SK-N-SH (cell line): Measurements from ENCODE around the gene MADCAM1. TPM values are rescaled to one million over a fixed set of nuclear protein-coding genes. Genes with fewer than 3 reads are reported as not detected.

Experiments used
- CTCF ChIA-PET: fragments of 300-600, 350-600 bp; formaldehyde crosslinking; extraction: SDS; loops from one replicate; lab custom pipeline; 2021; lab: Yijun Ruan, JAX
- POLR2A ChIA-PET: fragments of 350-600 bp; sonication (Branson Sonifier 250); formaldehyde crosslinking; extraction: SDS; loops from one replicate; lab custom pipeline; 2020; ENCODE audit warnings: antibody characterized with exemption, inconsistent platforms; lab: Yijun Ruan, JAX
- DNase-seq: peaks from one replicate; pipeline ENCODE4 v3.0.0; 2012
- H2AFZ ChIP-seq: fragments of 200-600 bp; sonication (generic); 2 replicates; pipeline ENCODE4 v1.8.1; 2016; ENCODE audit warnings: antibody characterized with exemption, mild to moderate bottlenecking, low read depth
- H3F3A ChIP-seq: fragments of 200-600 bp; sonication (generic); replicated peaks from 2 replicates; pipeline ENCODE3; 2016; ENCODE audit warnings: antibody characterized with exemption, mild to moderate bottlenecking; ENCODE audit not compliant: insufficient read depth
- H3K27ac ChIP-seq, 2 experiments: fragments of 200-500 bp in 1 of 2; fragments of 200-600 bp in 1 of 2; sonication (Bioruptor generic) in 1 of 2; sonication (generic), shearing (Covaris generic) in 1 of 2; 2 replicates each; pipeline versions ENCODE4 v1.5.1 to v1.6.1; 2014 to 2016; ENCODE audit warnings: low read depth in 2 of 2, inconsistent platforms in 1 of 2, low read length in 1 of 2, mild to moderate bottlenecking in 1 of 2, mixed read lengths in 1 of 2
- H3K27me3 ChIP-seq: fragments of 200-600 bp; sonication (generic), shearing (Covaris generic); 2 replicates; pipeline ENCODE4 v1.6.1; 2016; ENCODE audit warnings: mixed run types; ENCODE audit not compliant: insufficient read depth
- H3K36me3 ChIP-seq, 2 experiments: fragments of 200-500 bp in 1 of 2; fragments of 200-600 bp in 1 of 2; sonication (Bioruptor generic) in 1 of 2; sonication (generic) in 1 of 2; replicated peaks in 1 of 2; 2 replicates each; pipeline versions ENCODE3 to v1.5.1; 2014 to 2016; ENCODE audit warnings: low read length in 1 of 2, mild to moderate bottlenecking in 1 of 2; ENCODE audit not compliant: insufficient read depth in 2 of 2, control insufficient read depth in 1 of 2
- H3K4me1 ChIP-seq, 2 experiments: fragments of 200-500 bp in 1 of 2; fragments of 200-600 bp in 1 of 2; sonication (Bioruptor generic) in 1 of 2; sonication (generic), shearing (Covaris generic) in 1 of 2; 2 replicates each; pipeline versions ENCODE4 v1.5.1 to v1.6.1; 2014 to 2016; ENCODE audit warnings: low read depth in 1 of 2, low read length in 1 of 2, mixed run types in 1 of 2; ENCODE audit not compliant: insufficient read depth in 2 of 2, control insufficient read depth in 1 of 2
- H3K4me2 ChIP-seq: fragments of 200-600 bp; sonication (generic), shearing (Covaris generic); 2 replicates; pipeline ENCODE4 v1.6.1; 2017; ENCODE audit warnings: mixed run types
- H3K4me3 ChIP-seq, 2 experiments: fragments of 200-500 bp in 1 of 2; fragments of 200-600 bp in 1 of 2; sonication (Bioruptor generic) in 1 of 2; sonication (generic), shearing (Covaris generic) in 1 of 2; 2 replicates each; pipeline versions ENCODE4 v1.5.1 to v1.8.1; 2014 to 2016; ENCODE audit warnings: low read depth in 2 of 2, inconsistent platforms in 1 of 2, low read length in 1 of 2, mild to moderate bottlenecking in 1 of 2, mixed read lengths in 1 of 2, moderate library complexity in 1 of 2
- H3K79me2 ChIP-seq: fragments of 200-600 bp; sonication (generic); 2 replicates; pipeline ENCODE4 v1.8.1; 2017; ENCODE audit warnings: mild to moderate bottlenecking; ENCODE audit not compliant: insufficient read depth
- H3K9ac ChIP-seq: fragments of 200-600 bp; sonication (generic); 2 replicates; pipeline ENCODE4 v1.6.1; 2017; ENCODE audit warnings: mixed run types
- H3K9me2 ChIP-seq: fragments of 200-600 bp; sonication (generic); 2 replicates; pipeline ENCODE4 v1.6.1; 2017; ENCODE audit warnings: mixed run types
- H3K9me3 ChIP-seq: fragments of 200-600 bp; sonication (generic); 2 replicates; pipeline ENCODE4 v1.6.1; 2017; ENCODE audit warnings: mixed run types, mild to moderate bottlenecking, moderate library complexity
- H4K20me1 ChIP-seq: fragments of 200-600 bp; sonication (generic); 2 replicates; pipeline ENCODE4 v1.6.1; 2017; ENCODE audit warnings: mild to moderate bottlenecking, mixed run types; ENCODE audit not compliant: insufficient read depth
- CHD2 ChIP-seq: fragments of 150-350 bp; IDR thresholded peaks from 2 replicates; pipeline ENCODE4 v1.6.1; 2018; ENCODE audit warnings: low read length; ENCODE audit not compliant: partially characterized antibody
- FOSL2 ChIP-seq: IDR thresholded peaks from 2 replicates; pipeline ENCODE4 v1.4.0; 2012; ENCODE audit warnings: low read depth, mild to moderate bottlenecking, moderate library complexity, borderline replicate concordance
- JUND ChIP-seq: IDR thresholded peaks from 2 replicates; pipeline ENCODE4 v1.4.0; 2012
- MAX ChIP-seq: IDR thresholded peaks from 2 replicates; pipeline ENCODE4 v1.4.0; 2012; ENCODE audit warnings: low read depth
- PBX3 ChIP-seq: IDR thresholded peaks from 2 replicates; pipeline ENCODE4; 2012
- TAF1 ChIP-seq: IDR thresholded peaks from 2 replicates; pipeline ENCODE4 v1.6.1; 2012; ENCODE audit warnings: low read depth, mild to moderate bottlenecking, low read length, moderate library complexity, borderline replicate concordance
- ZBTB33 ChIP-seq: IDR thresholded peaks from 2 replicates; pipeline ENCODE4 v1.4.0; 2012; ENCODE audit warnings: low read depth, borderline replicate concordance
- WGBS: methylation state at CpG from one replicate; pipeline ENCODE4 v1.1.6; 2017; ENCODE audit warnings: low lambda C conversion rate; 5-methylcytosine and 5-hydroxymethylcytosine counted together
- polyA plus RNA-seq, 3 experiments: library from polyadenylated mRNA; depleted of rRNA; stranded (reverse); fragments of >200 nt; gene quantifications; 2 replicates each; pipeline ENCODE4 v1.2.3, GENCODE V29; 2012

MADCAM1 gene
- polyA plus RNA-seq, 1 of the 3 experiments (the other 2 are of a cell fraction): 0.81 TPM

GRCh38 chr19:468587-469256 lies 27.6 kb upstream of the MADCAM1 start:
- H3K27ac ChIP-seq: no peak overlapping the region
- no peaks in the 10 kb centered on the region for H3K36me3 ChIP-seq
- H3K27me3 ChIP-seq: no peaks in the 10 kb centered on the region
- H3K9me3 ChIP-seq: no peaks in the 10 kb centered on the region
- H3K9me2 ChIP-seq: no peaks in the 10 kb centered on the region
- CTCF ChIA-PET: interaction anchor here (0.7 kb wide), 1 partner anchor 38 kb away, joined by 4 read pairs; no protein-coding TSS in a partner anchor
- no peak for DNase-seq
- no peak overlapping the region for H2AFZ ChIP-seq
- H3K4me3 ChIP-seq: no peak overlapping the region
- no peaks in the 10 kb centered on the region for H3K79me2 ChIP-seq
- WGBS: 74% methylated on average over 17 of the region's 27 CpGs
- H3F3A ChIP-seq: no peaks in the 10 kb centered on the region
- TF ChIP-seq JUND: no peak
- H3K9ac ChIP-seq: no peak overlapping the region
- no peak overlapping the region for H3K4me2 ChIP-seq
- H4K20me1 ChIP-seq: no peaks in the 10 kb centered on the region
- H3K4me1 ChIP-seq: no peaks in the 10 kb centered on the region
- POLR2A ChIA-PET: no interaction called here

- no peak overlapping the region for H3K4me2 ChIP-seq
- H3K4me1 ChIP-seq: no peaks in the 10 kb centered on the region
- no peak overlapping the region for H3K27ac ChIP-seq
- no peaks in the 10 kb centered on the region for H3K9me3 ChIP-seq
- ChIA-PET CTCF (interaction anchor here (0.7 kb wide), 1 partner anchor 86 kb away, joined by 3 read pairs; no protein-coding TSS in a partner anchor), POLR2A (no interaction called here)
- no peaks in the 10 kb centered on the region for H4K20me1 ChIP-seq
- no peak overlapping the region for H3K4me3 ChIP-seq
- H3K27me3 ChIP-seq: no peaks in the 10 kb centered on the region
- TF ChIP-seq CHD2: no peak
- no peak for TF ChIP-seq MAX
- TF ChIP-seq TAF1: no peak
- TF ChIP-seq PBX3: no peak
- TF ChIP-seq FOSL2: no peak
- no peak for TF ChIP-seq ZBTB33
- no peak for DNase-seq
- H3K79me2 ChIP-seq: no peaks in the 10 kb centered on the region
- no peaks in the 10 kb centered on the region for H3F3A ChIP-seq
- no peak overlapping the region for H2AFZ ChIP-seq
- no peaks in the 10 kb centered on the region for H3K9me2 ChIP-seq
- H3K36me3 ChIP-seq: no peaks in the 10 kb centered on the region
- no peak overlapping the region for H3K9ac ChIP-seq
- 55% methylated on average over 7 of the region's 7 CpGs for WGBS
Measured at GRCh38 chr19:469833-470232, 26.5 kb upstream of the MADCAM1 start.
